Loucy (cell line): Measurements from ENCODE around the gene ATP10D.

ENCODE experiments used
- CTCF ChIP-seq: fragments of 200-600 bp; sonication (generic); conservative IDR thresholded peaks from 2 replicates; pipeline ENCODE4 v1.5.1; 2014; ENCODE audit warnings: mild to moderate bottlenecking, antibody characterized with exemption, low read length
- EZH2phosphoT487 ChIP-seq: fragments of 200-600 bp; IDR thresholded peaks from 2 replicates; pipeline ENCODE4 v1.6.1; 2018; ENCODE audit warnings: antibody characterized with exemption, mild to moderate bottlenecking, moderate library complexity, borderline replicate concordance

- TF ChIP-seq CTCF (no peak), EZH2phosphoT487 (no peak)
Measured at GRCh38 chr4:47468706-47469365, 16.2 kb upstream of the ATP10D start.
